GF-D8 (cell line): ENCODE data around the gene RPS21.

ENCODE experiments used
- DNase-seq: peaks from one replicate; lab custom pipeline; 2025; lab: John Stamatoyannopoulos, UW

The RPS21 gene

GRCh38 chr20:62396367-62397239 is 9.7 kb downstream of the RPS21 start:
- no peak for DNase-seq

DNA sequence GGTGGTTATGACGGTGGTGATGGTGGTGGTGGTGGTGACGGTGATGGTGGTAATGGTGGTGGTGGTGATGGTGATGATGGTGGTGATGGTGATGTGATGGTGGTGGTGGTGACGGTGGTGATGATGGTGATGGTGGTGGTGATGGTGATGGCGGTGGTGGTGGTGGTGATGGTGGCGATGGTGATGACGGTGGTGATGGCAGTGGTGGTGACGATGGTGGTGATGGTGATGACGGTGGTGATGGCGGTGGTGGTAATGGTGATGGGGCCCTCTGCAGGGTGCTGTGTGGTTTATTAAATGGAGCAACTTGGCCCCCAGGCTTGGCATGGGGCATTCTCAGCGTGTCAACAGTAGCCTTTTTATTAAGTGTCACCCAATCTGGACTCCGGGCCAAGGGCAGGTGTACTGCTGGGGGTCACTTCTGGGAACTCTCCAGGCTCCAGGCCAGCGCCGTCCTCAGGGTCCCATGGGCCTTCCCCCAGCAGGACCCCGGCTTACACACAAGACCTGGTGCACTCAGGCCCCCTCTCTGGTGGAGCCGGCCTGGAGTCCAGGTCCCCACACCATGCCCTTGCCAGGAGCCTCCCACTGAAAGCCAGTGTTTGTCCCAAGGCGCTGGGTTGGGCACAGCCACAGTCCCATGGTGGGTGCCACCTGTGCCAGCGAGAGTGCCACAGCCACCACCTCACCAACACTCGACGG is 11.4 kb downstream of the RPS21 start:
- DNase-seq, result no peak

DNA sequence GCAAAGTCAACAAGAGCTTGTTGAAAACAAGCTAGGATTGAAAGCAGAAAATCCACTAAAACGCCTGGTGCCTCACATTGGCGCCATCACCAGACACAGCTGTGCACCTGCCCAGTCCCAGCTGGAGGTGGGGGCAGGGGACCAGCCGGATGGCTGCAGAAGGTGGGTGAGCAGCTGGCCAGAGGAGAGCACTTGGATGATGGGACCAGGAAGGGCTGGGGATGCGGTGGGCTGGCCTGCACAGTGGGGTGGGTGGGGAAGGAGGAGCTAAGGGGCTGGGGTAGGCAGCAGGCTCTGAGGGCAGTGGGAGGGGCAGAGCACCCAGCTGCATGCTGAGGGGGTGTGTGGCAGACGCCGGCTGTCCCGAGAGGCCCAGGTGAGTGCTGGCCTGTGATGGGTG is 13.1 kb downstream of the RPS21 start:
- no peak for DNase-seq

GRCh38 chr20:62400541-62400940 is 13.6 kb downstream of the RPS21 start:
- DNase-seq, result no peak

GRCh38 chr20:62401331-62401779 is 14.5 kb downstream of the RPS21 start:
- no peak for DNase-seq

DNA sequence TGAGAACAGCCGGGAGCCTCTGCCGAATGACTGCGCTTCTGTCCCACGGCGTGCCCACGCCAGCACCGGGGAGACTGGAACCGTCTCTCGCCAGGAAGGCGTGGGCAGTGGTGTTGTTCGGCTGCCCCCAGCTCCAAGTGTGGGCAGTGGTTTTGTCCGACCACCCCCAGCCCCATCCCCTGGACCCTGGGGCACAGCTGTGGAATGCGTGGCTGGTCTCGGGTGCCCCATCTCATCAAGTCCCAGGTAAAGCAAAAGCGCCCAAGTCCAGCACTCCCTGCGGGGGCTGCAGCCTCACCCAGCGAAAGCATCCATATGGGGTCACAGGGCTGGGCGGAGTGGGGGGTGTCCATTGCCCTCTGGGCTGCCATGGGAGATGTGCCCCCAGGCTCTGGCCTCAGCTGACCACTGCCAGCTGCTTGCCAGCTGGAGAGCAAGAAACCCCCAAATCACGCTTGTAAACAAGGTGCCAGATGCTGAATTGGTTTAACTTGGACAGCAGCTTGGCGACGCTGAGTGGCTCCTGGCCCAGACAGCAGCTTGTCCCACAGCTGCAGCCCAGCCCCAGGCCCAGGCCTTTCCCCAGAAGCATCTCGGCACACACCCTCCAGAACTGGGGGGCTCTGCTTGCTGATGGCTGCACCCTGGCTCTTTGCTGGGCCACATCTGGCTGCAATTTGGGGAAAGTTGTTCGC is 15.7 kb downstream of the RPS21 start:
- DNase-seq, result no peak

- DNase-seq, result no peak
Observed at GRCh38 chr20:62403331-62403730, 16.4 kb downstream of the RPS21 start.

GRCh38 chr20:62404112-62404665 is 17.3 kb downstream of the RPS21 start:
- no peak for DNase-seq

DNA sequence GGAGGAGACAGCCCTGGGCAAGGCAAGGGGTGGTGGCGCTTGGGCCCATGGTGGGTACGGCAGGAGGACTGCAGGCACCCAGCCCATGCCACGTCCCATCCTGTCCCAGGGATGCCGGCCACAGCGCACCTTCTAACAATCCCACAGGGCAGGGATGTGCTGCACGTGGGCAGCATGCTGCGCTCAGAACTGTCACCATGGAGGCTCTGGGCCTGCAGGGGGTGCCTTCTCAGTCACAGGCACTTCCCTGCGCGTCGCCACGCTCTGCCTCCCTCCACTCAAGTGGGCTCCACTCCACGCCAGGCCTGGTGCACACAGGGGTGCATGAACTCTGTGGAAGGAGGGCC is 17.8 kb downstream of the RPS21 start:
- no peak for DNase-seq

- DNase-seq, result peak; percentile 3
Observed at GRCh38 chr20:62405108-62405980, 18.4 kb downstream of the RPS21 start.

GRCh38 chr20:62405981-62406513 is 19.1 kb downstream of the RPS21 start:
- DNase-seq, result no peak

DNA sequence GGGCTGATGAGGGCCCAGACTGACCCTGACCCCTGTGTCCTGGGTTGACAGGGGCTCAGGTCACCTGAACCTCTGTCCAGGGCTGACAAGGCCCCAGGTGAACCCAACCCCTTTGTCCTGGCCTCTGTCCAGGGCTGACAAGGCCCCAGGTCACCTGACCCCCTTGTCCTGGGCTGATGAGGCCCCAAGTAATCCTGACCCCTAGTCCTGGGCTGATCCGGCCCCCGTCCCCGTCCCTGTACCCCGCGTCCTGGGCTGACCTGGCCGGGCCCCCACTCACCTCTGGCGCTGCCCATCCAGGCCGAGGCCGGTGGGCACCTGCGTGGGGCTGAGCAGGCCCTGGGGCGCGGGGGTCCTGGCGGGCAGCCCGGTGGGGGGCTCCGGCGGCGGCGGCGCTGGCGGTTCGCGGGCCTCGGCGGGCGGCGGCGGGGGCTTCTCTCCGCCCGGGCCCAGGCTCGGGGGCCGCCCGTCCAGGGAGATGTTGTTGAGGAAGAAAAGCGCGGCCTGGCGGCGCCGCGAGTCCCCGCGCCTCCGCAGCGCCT is 19.8 kb downstream of the RPS21 start:
- no peak for DNase-seq

GRCh38 chr20:62407221-62407992 is 20.5 kb downstream of the RPS21 start, which contains the start of gene CABLES2:
TSS of gene CABLES2 (minus strand) at chr20:62407285. CDS start at chr20:62407276, 9 bp downstream.
- peak; percentile 75 for DNase-seq

- no peak for DNase-seq
Observed at GRCh38 chr20:62408055-62408454, 21.2 kb downstream of the RPS21 start.

- DNase-seq, result no peak
Observed at GRCh38 chr20:62408640-62409039, 21.7 kb downstream of the RPS21 start.

DNA sequence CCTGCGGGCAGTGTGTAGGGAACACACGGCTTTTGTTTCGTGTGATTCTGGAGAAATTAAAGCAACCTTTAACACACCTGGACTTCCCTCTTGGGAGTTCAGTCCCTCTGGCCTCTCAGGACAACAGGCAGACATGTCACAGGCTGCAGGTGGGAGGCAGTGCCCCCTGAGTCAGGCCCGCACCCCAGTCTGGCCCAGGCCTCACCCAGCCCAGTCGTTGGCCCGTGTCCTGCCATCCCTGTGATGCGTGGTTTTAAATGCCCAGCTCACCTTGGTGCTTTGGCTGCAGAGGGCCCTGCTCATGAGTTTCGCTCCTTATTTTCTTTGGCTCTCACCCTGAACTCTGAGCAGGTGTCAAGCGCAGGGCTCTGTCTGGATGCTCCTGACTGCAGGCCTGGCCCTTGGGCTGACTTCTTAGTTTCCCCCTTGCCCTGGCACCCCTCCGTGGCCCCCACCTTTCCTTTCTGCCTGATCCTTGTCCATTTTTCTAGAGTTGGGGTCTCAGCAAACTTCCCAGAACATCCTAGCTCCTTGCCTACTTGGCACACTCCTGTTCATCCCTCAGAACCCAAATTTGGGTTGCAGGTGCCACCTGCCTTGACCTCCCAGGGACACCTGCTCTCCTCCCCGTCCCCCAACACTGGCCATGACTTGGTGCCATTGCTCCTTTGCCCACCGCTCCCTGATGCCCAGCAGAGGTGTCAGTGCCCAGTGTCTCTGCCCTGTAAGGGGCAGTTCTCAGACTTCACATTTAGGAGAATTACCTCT is 22.4 kb downstream of the RPS21 start:
- DNase-seq, result no peak

DNA sequence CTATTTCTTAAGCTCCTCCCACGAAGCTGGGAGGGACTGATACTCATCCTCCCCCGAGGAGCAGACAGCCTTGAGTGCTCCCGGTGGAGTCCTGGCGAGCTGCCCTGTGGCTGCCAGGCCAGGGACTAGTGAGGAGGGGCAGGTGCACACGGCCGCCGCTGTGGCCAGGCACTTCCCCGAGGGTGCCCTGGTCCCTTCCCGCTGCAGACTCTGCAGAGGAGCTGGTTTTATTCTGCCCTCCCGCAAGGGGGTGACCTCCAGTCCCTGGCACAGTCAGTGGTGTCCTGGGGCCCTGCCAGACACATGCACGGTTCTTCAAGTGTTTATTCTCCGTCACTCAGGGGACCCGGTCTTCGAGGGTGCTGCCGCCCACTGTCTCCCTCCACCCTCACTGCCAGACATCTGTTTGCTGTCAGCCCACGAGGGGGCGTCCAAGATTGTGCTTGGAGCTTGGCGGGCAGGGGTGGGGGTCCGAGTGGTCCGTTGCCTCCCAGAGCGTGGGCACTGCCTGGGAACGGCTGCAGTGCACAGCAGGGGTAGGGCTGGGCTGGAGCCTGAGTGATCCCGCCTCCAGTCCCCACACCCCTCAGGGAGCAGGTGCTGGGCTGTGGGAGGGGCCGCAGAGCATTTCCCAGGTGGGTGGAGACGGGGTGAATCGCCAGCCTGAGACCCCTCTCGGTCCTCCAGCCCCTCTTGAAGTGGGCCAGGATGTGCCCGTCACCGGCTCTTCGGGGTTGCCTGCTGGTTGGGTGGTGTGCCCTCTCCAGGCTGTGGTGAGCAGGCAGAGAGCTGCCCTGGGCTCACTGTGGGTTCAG is 23.2 kb downstream of the RPS21 start:
- DNase-seq, result peak; percentile 15

DNA sequence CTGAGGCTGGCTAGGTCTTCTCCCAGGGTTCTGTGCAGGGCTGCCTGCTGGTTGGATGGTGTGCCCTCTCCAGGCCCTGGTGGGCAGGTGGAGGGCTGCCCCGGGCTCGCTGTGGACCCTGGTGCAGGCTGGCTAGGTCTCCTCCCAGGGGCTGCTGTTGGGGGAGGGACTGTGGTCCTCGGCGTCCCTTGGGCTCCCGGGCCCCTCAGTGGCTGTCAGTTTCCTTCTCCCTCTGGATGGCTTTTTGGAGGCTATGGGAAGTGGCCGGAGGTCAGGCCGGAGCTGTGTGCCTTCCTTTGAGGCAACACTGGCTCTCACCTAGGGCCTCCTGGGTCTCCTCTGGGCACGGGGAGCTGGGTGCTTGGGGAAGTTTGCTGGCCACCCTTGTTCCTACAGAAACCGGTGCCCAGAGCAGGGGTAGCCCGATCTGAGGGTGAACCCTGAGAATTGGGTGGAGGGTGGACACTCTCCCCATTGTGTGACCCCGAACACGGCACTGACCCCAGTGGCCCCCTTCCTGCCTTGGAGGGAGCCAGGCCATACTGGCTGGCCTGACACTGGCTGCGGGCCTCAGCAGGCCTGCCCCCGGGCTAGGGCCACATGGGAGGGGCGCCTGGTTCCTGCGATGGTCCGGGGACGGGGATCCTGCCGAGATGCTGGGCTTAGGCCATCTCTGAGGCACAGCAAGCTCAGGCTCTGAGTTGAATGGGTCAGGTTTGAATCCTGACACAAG is 24.0 kb downstream of the RPS21 start:
- no peak for DNase-seq
